Astrocyte (in vitro differentiated cells and primary cell): ENCODE data around the gene LMNB1.
"Not testable (repeated sequence)": the region's sequence is repeated elsewhere in the genome, so short reads cannot be mapped to it uniquely, and the experiment has no call there.

ENCODE experiments used
- CTCF ChIP-seq: IDR thresholded peaks from 2 replicates; pipeline ENCODE4 v1.5.1; 2011; ENCODE audit warnings: low read depth, mild to moderate bottlenecking, inconsistent platforms, low read length, moderate library complexity; ENCODE audit not compliant: insufficient read depth
- EZH2 ChIP-seq: IDR thresholded peaks from 2 replicates; pipeline ENCODE4 v1.6.1; 2012; ENCODE audit warnings: mild to moderate bottlenecking, low read length, inconsistent platforms; ENCODE audit not compliant: insufficient read depth

- TF ChIP-seq CTCF, EZH2: not testable (repeated sequence)
Observed at GRCh38 chr5:126813799-126814198, 36.9 kb downstream of the LMNB1 start.
